Activated gamma-delta T cell (primary cell): ENCODE measurements around the gene PAX7.
"Not testable (repeated sequence)": the region's sequence is repeated elsewhere in the genome, so short reads cannot be mapped to it uniquely, and the experiment has no call there.

ENCODE experiments used
- DNase-seq: peaks from one replicate; lab custom pipeline; 2025; lab: John Stamatoyannopoulos, UW
- total RNA-seq, 2 donors: gene quantifications; one replicate each; lab custom pipeline; 2026; lab: John Stamatoyannopoulos, UW

The PAX7 gene
- 0 to 0.05 reads per million in 2 donors for total RNA-seq

- no peak for DNase-seq
Measured at GRCh38 chr1:18630511-18631495, at the start of gene PAX7. Gene PAX7 (plus strand): TSS chr1:18630846. CDS start chr1:18631604, 758 bp downstream.

GRCh38 chr1:18581420-18581880 lies 49.2 kb upstream of the PAX7 start:
- no peak for DNase-seq

GRCh38 chr1:18582890-18583289 lies 47.8 kb upstream of the PAX7 start:
- no peak for DNase-seq

- no peak for DNase-seq
Measured at GRCh38 chr1:18583326-18583941, 47.2 kb upstream of the PAX7 start.

- not testable (repeated sequence) for DNase-seq
Measured at GRCh38 chr1:18586016-18586415, 44.6 kb upstream of the PAX7 start.

GRCh38 chr1:18588093-18588492 lies 42.6 kb upstream of the PAX7 start:
- DNase-seq = no peak

GRCh38 chr1:18592368-18592767 lies 38.3 kb upstream of the PAX7 start:
- no peak for DNase-seq

- DNase-seq = no peak
Measured at GRCh38 chr1:18597160-18598042, 33.2 kb upstream of the PAX7 start.

GRCh38 chr1:18599086-18599485 lies 31.6 kb upstream of the PAX7 start:
- DNase-seq = no peak

- DNase-seq = no peak
Measured at GRCh38 chr1:18599704-18600103, 30.9 kb upstream of the PAX7 start.

- DNase-seq = no peak
Measured at GRCh38 chr1:18602533-18603211, 28.0 kb upstream of the PAX7 start.

- DNase-seq = no peak
Measured at GRCh38 chr1:18603212-18603852, 27.3 kb upstream of the PAX7 start.

GRCh38 chr1:18606443-18607288 lies 24.0 kb upstream of the PAX7 start:
- DNase-seq = no peak

GRCh38 chr1:18607289-18607760 lies 23.3 kb upstream of the PAX7 start:
- no peak for DNase-seq

- DNase-seq = no peak
Measured at GRCh38 chr1:18608534-18608933, 22.1 kb upstream of the PAX7 start.

GRCh38 chr1:18611311-18611710 lies 19.3 kb upstream of the PAX7 start:
- DNase-seq = no peak

- no peak for DNase-seq
Measured at GRCh38 chr1:18612073-18612472, 18.6 kb upstream of the PAX7 start.

- DNase-seq = no peak
Measured at GRCh38 chr1:18614069-18614735, 16.4 kb upstream of the PAX7 start.
